B cell (primary cell): ENCODE measurements around the gene HIC1.

Source experiments
- EZH2 ChIP-seq: IDR thresholded peaks from 2 replicates; pipeline ENCODE4 v1.6.1; 2012; ENCODE audit warnings: borderline replicate concordance, low read depth, mild to moderate bottlenecking, moderate library complexity, low read length; ENCODE audit not compliant: insufficient read depth, poor library complexity, severe bottlenecking
- TF ChIP-seq, protein P1 (sequence below): fragments of 200-600 bp; IDR thresholded peaks from one replicate; pipeline ENCODE4 v1.8.0; 2022; ENCODE audit warnings: antibody characterized with exemption, mild to moderate bottlenecking

- TF ChIP-seq, protein P1, sequence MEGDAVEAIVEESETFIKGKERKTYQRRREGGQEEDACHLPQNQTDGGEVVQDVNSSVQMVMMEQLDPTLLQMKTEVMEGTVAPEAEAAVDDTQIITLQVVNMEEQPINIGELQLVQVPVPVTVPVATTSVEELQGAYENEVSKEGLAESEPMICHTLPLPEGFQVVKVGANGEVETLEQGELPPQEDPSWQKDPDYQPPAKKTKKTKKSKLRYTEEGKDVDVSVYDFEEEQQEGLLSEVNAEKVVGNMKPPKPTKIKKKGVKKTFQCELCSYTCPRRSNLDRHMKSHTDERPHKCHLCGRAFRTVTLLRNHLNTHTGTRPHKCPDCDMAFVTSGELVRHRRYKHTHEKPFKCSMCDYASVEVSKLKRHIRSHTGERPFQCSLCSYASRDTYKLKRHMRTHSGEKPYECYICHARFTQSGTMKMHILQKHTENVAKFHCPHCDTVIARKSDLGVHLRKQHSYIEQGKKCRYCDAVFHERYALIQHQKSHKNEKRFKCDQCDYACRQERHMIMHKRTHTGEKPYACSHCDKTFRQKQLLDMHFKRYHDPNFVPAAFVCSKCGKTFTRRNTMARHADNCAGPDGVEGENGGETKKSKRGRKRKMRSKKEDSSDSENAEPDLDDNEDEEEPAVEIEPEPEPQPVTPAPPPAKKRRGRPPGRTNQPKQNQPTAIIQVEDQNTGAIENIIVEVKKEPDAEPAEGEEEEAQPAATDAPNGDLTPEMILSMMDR: no peak
- no peak for TF ChIP-seq EZH2
These were observed 45.2 kb upstream of the HIC1 start for GRCh38 chr17:2009737-2010136.
